ENCODE results near the gene DRD3. TPM values are rescaled to one million over a fixed set of nuclear protein-coding genes. Genes with fewer than 3 reads are reported as not detected.

Gene DRD3
- polyA plus RNA-seq, 1 of the 3 experiments (the other 2 are of a cell fraction), result not detected

GRCh38 chr3:114157321-114157720 lies 21.5 kb downstream of the DRD3 start:
- no peak for DNase-seq
- POLR2A ChIA-PET, result no interaction called here
- no peaks in the 10 kb centered on the region for H3K9me2 ChIP-seq
- no peaks in the 10 kb centered on the region for H3K36me3 ChIP-seq (replicated peaks in 1 of 2; ENCODE audit: control insufficient read depth in 1 of 2, insufficient read depth in 2 of 2, low read length in 1 of 2)
- no peak overlapping the region for H3K4me2 ChIP-seq
- WGBS (ENCODE audit: low lambda C conversion rate), result 38% methylated on average over 1 of the region's 1 CpG
- H3K4me1 ChIP-seq (ENCODE audit: control insufficient read depth in 1 of 2, insufficient read depth in 2 of 2, low read depth in 1 of 2, low read length in 1 of 2), result peaks cover 0 to 3% of the 10 kb centered on the region in 2 experiments; a peak in 1 of 4 replicates
- H3K27ac ChIP-seq (ENCODE audit: low read depth in 2 of 2, low read length in 1 of 2), result no peak overlapping the region
- H2AFZ ChIP-seq (ENCODE audit: low read depth), result no peak overlapping the region
- H3F3A ChIP-seq (replicated peaks; ENCODE audit: insufficient read depth), result no peaks in the 10 kb centered on the region
- no peak overlapping the region for H3K9ac ChIP-seq
- no peaks in the 10 kb centered on the region for H3K79me2 ChIP-seq (ENCODE audit: insufficient read depth)
- no peak overlapping the region for H3K4me3 ChIP-seq (ENCODE audit: low read depth in 2 of 2, low read length in 1 of 2)
- TF ChIP-seq NRF1 (IDR thresholded peaks at IDR 0.05; ENCODE audit: low read depth, low read length), result no peak
- no peak for TF ChIP-seq GATA2 (CRISPR knock-in tag; IDR thresholded peaks at IDR 0.05)
- no peak for TF ChIP-seq FOXJ3 (CRISPR knock-in tag; IDR thresholded peaks at IDR 0.05)
- no peak for TF ChIP-seq SMC3 (IDR thresholded peaks at IDR 0.05; ENCODE audit: low read depth, low read length)
- no peak for TF ChIP-seq TAF1 (IDR thresholded peaks at IDR 0.05; ENCODE audit: borderline replicate concordance, low read depth, low read length)
- no peak for TF ChIP-seq EZH2phosphoT487 (IDR thresholded peaks at IDR 0.05; ENCODE audit: borderline replicate concordance, low read depth)
- no peak for TF ChIP-seq EP300 (IDR thresholded peaks at IDR 0.05; ENCODE audit: borderline replicate concordance in 1 of 2, low read depth in 1 of 2, low read length in 1 of 2)
- no peak for TF ChIP-seq MEF2A (IDR thresholded peaks at IDR 0.05; ENCODE audit: borderline replicate concordance, low read depth)
- TF ChIP-seq FOSL2 (IDR thresholded peaks at IDR 0.05; ENCODE audit: borderline replicate concordance, low read depth), result no peak
- TF ChIP-seq JUND (IDR thresholded peaks at IDR 0.05), result no peak
- no peak for TF ChIP-seq NFIC (IDR thresholded peaks at IDR 0.05; ENCODE audit: borderline replicate concordance)
- TF ChIP-seq, protein P1, sequence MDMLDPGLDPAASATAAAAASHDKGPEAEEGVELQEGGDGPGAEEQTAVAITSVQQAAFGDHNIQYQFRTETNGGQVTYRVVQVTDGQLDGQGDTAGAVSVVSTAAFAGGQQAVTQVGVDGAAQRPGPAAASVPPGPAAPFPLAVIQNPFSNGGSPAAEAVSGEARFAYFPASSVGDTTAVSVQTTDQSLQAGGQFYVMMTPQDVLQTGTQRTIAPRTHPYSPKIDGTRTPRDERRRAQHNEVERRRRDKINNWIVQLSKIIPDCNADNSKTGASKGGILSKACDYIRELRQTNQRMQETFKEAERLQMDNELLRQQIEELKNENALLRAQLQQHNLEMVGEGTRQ (IDR thresholded peaks at IDR 0.05; ENCODE audit: borderline replicate concordance, low read depth, low read length), result no peak
- TF ChIP-seq FOXM1 (IDR thresholded peaks at IDR 0.05; ENCODE audit: low read depth), result no peak
- no peak for TF ChIP-seq TEAD4 (IDR thresholded peaks at IDR 0.05; ENCODE audit: borderline replicate concordance, insufficient read depth)
- TF ChIP-seq RAD21 (IDR thresholded peaks at IDR 0.05; ENCODE audit: low read length), result no peak
- no peaks in the 10 kb centered on the region for H4K20me1 ChIP-seq (ENCODE audit: insufficient read depth)
- H3K9me3 ChIP-seq, result no peaks in the 10 kb centered on the region
- CTCF ChIA-PET, result interaction anchor here (1.2 kb wide), 1 partner anchor 421 kb away, joined by 3 read pairs; no protein-coding TSS in a partner anchor
- no peaks in the 10 kb centered on the region; the same call in 1 of the 2 replicates for H3K27me3 ChIP-seq (ENCODE audit: insufficient read depth)

DNA sequence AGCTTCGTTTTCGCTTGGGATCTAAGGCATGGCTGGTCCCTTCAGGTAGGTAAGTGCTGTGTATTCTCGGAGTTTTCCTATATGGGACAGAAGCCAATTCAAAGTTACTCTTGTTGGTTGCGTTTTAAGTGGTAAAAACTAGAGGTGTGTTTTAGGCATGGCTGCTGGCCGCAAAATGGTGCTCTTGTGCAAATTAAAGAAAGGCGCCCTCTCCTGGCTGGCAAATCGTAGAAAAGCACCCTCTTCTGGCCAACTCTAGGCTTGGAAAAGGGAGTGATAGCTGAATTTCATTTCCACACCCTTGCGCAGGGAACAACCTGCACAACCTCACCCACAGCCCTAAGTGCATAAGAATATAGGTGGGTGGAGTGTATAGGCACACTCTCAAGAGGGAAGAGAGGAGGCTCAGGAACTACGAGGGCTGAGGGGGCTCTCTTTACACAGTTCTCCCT lies 23.5 kb downstream of the DRD3 start:
- WGBS (ENCODE audit: low lambda C conversion rate), result 70% methylated on average over 9 of the region's 9 CpGs
- H3K4me2 ChIP-seq, result no peak overlapping the region
- no peak for TF ChIP-seq NRF1 (IDR thresholded peaks at IDR 0.05; ENCODE audit: low read depth, low read length)
- TF ChIP-seq, protein P2, sequence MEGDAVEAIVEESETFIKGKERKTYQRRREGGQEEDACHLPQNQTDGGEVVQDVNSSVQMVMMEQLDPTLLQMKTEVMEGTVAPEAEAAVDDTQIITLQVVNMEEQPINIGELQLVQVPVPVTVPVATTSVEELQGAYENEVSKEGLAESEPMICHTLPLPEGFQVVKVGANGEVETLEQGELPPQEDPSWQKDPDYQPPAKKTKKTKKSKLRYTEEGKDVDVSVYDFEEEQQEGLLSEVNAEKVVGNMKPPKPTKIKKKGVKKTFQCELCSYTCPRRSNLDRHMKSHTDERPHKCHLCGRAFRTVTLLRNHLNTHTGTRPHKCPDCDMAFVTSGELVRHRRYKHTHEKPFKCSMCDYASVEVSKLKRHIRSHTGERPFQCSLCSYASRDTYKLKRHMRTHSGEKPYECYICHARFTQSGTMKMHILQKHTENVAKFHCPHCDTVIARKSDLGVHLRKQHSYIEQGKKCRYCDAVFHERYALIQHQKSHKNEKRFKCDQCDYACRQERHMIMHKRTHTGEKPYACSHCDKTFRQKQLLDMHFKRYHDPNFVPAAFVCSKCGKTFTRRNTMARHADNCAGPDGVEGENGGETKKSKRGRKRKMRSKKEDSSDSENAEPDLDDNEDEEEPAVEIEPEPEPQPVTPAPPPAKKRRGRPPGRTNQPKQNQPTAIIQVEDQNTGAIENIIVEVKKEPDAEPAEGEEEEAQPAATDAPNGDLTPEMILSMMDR (IDR thresholded peaks at IDR 0.05), result peak; percentile 62
- peak; percentile 58; the same call in 1 of the 2 replicates for TF ChIP-seq YY1 (IDR thresholded peaks at IDR 0.05; ENCODE audit: low read depth)
- TF ChIP-seq TAF1 (IDR thresholded peaks at IDR 0.05; ENCODE audit: borderline replicate concordance, low read depth, low read length), result no peak
- TF ChIP-seq POLR2AphosphoS5 (IDR thresholded peaks at IDR 0.05; ENCODE audit: low read depth, low read length), result no peak
- TF ChIP-seq, protein P3, sequence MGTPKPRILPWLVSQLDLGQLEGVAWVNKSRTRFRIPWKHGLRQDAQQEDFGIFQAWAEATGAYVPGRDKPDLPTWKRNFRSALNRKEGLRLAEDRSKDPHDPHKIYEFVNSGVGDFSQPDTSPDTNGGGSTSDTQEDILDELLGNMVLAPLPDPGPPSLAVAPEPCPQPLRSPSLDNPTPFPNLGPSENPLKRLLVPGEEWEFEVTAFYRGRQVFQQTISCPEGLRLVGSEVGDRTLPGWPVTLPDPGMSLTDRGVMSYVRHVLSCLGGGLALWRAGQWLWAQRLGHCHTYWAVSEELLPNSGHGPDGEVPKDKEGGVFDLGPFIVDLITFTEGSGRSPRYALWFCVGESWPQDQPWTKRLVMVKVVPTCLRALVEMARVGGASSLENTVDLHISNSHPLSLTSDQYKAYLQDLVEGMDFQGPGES (IDR thresholded peaks at IDR 0.05; ENCODE audit: low read depth, low read length), result no peak
- peak; percentile 37 for TF ChIP-seq SMC3 (IDR thresholded peaks at IDR 0.05; ENCODE audit: low read depth, low read length)
- no peaks in the 10 kb centered on the region; the same call in 1 of the 2 replicates for H3K27me3 ChIP-seq (ENCODE audit: insufficient read depth)
- H3K79me2 ChIP-seq (ENCODE audit: insufficient read depth), result no peaks in the 10 kb centered on the region
- H3K9ac ChIP-seq, result no peak overlapping the region
- peak; percentile 17 for DNase-seq
- no peak overlapping the region for H2AFZ ChIP-seq (ENCODE audit: low read depth)
- H3K27ac ChIP-seq (ENCODE audit: low read depth in 2 of 2, low read length in 1 of 2), result no peak overlapping the region
- no peak overlapping the region for H3K4me3 ChIP-seq (ENCODE audit: low read depth in 2 of 2, low read length in 1 of 2)
- CTCF ChIA-PET, result interaction anchor here (0.9 to 2.6 kb wide), 11 partner anchors 11 to 410 kb away, joined by 3 to 14 read pairs (median 4); partner anchors contain the start of genes DRD3 and NAA50
- no peaks in the 10 kb centered on the region for H3K9me3 ChIP-seq
- POLR2A ChIA-PET, result no interaction called here
- no peaks in the 10 kb centered on the region for H3K9me2 ChIP-seq
- H3K4me1 ChIP-seq (ENCODE audit: control insufficient read depth in 1 of 2, insufficient read depth in 2 of 2, low read depth in 1 of 2, low read length in 1 of 2), result peaks cover 0 to 5% of the 10 kb centered on the region in 2 experiments; a peak in 1 of 4 replicates
- H3F3A ChIP-seq (replicated peaks; ENCODE audit: insufficient read depth), result no peaks in the 10 kb centered on the region
- H3K36me3 ChIP-seq (replicated peaks in 1 of 2; ENCODE audit: control insufficient read depth in 1 of 2, insufficient read depth in 2 of 2, low read length in 1 of 2), result no peaks in the 10 kb centered on the region
- no peaks in the 10 kb centered on the region for H4K20me1 ChIP-seq (ENCODE audit: insufficient read depth)

All from SK-N-SH (cell line).